Gastrocnemius medialis (tissue), 4 donors: ENCODE data around the gene BCAN. TPM values are rescaled to one million over a fixed set of nuclear protein-coding genes. Genes with fewer than 3 reads are reported as not detected.

Experiments used
- ATAC-seq, 2 donors: fragments of 150-250 bp; one replicate each; pipeline ENCODE4 v1.9.1; 2016
- DNase-seq, 2 donors: peaks; one replicate each; pipeline ENCODE4 v3.0.0-alpha.2; 2019
- H3K27ac ChIP-seq, 4 donors: fragments of 200-600 bp; sonication (generic); 1 replicate in 1 of 4; 2 replicates in 3 of 4; pipeline ENCODE4 v1.5.1; 2016 to 2018; ENCODE audit warnings: mild to moderate bottlenecking in 2 of 4, moderate library complexity in 1 of 4
- H3K27me3 ChIP-seq, 3 donors: fragments of 200-600 bp; sonication (generic) in 2 of 3; 1 replicate in 1 of 3; 2 replicates in 2 of 3; pipeline versions ENCODE4 v1.5.1 to v1.6.0; 2016 to 2019; ENCODE audit warnings: mild to moderate bottlenecking in 1 of 3, moderate library complexity in 1 of 3
- H3K36me3 ChIP-seq, 2 donors: fragments of 200-600 bp; sonication (generic) in 1 of 2; one replicate each; pipeline ENCODE4 v1.5.1; 2017 to 2018
- H3K4me1 ChIP-seq, 2 donors: fragments of 200-600 bp; sonication (generic) in 1 of 2; one replicate each; pipeline ENCODE4 v1.5.1; 2016 to 2017; ENCODE audit warnings: mild to moderate bottlenecking in 2 of 2
- H3K4me3 ChIP-seq, 4 donors: fragments of 200-600 bp; sonication (generic) in 3 of 4; 1 replicate in 1 of 4; 2 replicates in 3 of 4; pipeline ENCODE4 v1.5.1; 2016 to 2019; ENCODE audit warnings: mild to moderate bottlenecking in 2 of 4
- H3K9me3 ChIP-seq, 3 donors: fragments of 200-600 bp; sonication (generic) in 2 of 3; 1 replicate in 1 of 3; 2 replicates in 2 of 3; pipeline ENCODE4 v1.5.1; 2016 to 2019
- POLR2A ChIP-seq, 2 donors: fragments of 450-650 bp; IDR thresholded peaks; one replicate each; pipeline ENCODE4 v1.6.1; 2017; ENCODE audit warnings: antibody characterized with exemption in 2 of 2, mild to moderate bottlenecking in 2 of 2, moderate library complexity in 2 of 2
- in situ Hi-C, 4 donors: fragments of 200-750 bp; cut with MboI; loops; one replicate each; pipeline versions ENCODE4 v1.15.0 to v1.8.0; 2017; ENCODE audit warnings: low sequenced_read_pairs in 4 of 4
- intact Hi-C: fragments of 100-400 bp; cut with DNase I; formaldehyde crosslinking; loops from one replicate; pipeline ENCODE4 v1.15.1; 2023; ENCODE audit warnings: low total_unique reads
- total RNA-seq, 4 donors: library from RNA; depleted of rRNA; stranded (reverse); fragments of >200 nt; gene quantifications; one replicate each; pipeline versions ENCODE4 v1.1.0 to v1.2.3, GENCODE V29; 2016
- TF ChIP-seq, protein P1 (sequence below), 5 experiments: fragments of 450-650 bp in 3 of 5; fragments of 200-600 bp in 2 of 5; sonication (generic) in 2 of 5; IDR thresholded peaks in 4 of 5; conservative IDR thresholded peaks in 1 of 5; 1 replicate in 4 of 5; 2 replicates in 1 of 5; pipeline ENCODE4 v1.5.1; 2016 to 2019; ENCODE audit warnings: antibody characterized with exemption in 5 of 5, mild to moderate bottlenecking in 3 of 5, moderate library complexity in 3 of 5

The BCAN gene
- total RNA-seq, 4 donors from 2014 or later = 0.26 to 0.29 TPM; not detected in 2

DNA sequence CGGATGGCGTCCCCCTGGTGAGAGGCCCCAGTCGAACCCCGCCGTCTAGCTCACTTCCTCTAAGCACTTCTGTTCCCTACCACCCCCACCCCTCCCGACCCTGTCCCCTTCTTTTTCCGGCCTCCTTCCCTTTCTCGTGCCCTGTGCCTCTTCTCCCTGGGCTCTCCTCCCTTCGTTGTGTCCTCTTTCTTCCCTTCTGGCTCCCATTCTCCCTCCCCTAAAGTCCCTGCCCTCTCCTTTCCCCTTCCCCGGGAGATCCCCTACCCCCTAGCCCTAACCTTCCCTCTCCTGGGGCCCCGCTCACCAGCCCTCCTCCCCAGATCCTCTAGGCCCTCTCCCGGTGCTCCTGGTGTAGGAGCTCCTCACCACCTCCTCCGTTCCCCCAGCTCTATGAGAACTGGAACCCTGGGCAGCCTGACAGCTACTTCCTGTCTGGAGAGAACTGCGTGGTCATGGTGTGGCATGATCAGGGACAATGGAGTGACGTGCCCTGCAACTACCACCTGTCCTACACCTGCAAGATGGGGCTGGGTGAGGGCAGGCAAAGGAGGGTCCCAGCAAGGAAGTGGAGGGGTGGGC is 15.9 kb downstream of the BCAN start:
- no peaks in the 10 kb centered on the region for H3K36me3 ChIP-seq
- peaks cover 14 to 17% (median 14%) of the 10 kb centered on the region in 3 donors for H3K27me3 ChIP-seq
- DNase-seq = no peak
- peak overlapping the region in 2 of 4 donors; percentile 30 to 40 for H3K4me3 ChIP-seq
- intact Hi-C loops (loop anchor here (1.0 to 5.0 kb wide), 2 partner anchors 32 to 76 kb away; no protein-coding TSS in a partner anchor), in situ Hi-C loops (no loop called here)
- H3K27ac ChIP-seq = no peak overlapping the region
- no peak for TF ChIP-seq POLR2A (IDR thresholded peaks at IDR 0.05)
- TF ChIP-seq, protein P1, sequence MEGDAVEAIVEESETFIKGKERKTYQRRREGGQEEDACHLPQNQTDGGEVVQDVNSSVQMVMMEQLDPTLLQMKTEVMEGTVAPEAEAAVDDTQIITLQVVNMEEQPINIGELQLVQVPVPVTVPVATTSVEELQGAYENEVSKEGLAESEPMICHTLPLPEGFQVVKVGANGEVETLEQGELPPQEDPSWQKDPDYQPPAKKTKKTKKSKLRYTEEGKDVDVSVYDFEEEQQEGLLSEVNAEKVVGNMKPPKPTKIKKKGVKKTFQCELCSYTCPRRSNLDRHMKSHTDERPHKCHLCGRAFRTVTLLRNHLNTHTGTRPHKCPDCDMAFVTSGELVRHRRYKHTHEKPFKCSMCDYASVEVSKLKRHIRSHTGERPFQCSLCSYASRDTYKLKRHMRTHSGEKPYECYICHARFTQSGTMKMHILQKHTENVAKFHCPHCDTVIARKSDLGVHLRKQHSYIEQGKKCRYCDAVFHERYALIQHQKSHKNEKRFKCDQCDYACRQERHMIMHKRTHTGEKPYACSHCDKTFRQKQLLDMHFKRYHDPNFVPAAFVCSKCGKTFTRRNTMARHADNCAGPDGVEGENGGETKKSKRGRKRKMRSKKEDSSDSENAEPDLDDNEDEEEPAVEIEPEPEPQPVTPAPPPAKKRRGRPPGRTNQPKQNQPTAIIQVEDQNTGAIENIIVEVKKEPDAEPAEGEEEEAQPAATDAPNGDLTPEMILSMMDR (IDR thresholded peaks at IDR 0.05 in 4 of 5, conservative IDR thresholded peaks at IDR 0.05 in 1 of 5) = peak in 1 of 5 experiments; percentile 10
- ATAC-seq = no peak
- no peaks in the 10 kb centered on the region for H3K9me3 ChIP-seq
- H3K4me1 ChIP-seq = peaks cover 48 to 49% of the 10 kb centered on the region in 2 donors

DNA sequence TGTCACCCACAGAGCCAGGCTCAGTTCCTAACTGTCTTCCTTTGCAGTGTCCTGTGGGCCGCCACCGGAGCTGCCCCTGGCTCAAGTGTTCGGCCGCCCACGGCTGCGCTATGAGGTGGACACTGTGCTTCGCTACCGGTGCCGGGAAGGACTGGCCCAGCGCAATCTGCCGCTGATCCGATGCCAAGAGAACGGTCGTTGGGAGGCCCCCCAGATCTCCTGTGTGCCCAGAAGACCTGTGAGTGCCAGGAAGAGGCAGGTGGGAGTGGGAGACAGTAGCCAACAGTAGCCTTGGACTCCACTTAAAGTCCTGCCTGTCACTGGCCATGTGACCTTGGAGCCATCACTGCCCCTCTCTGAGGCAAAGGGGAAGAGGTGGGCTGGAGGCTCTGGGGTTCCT is 16.6 kb downstream of the BCAN start:
- TF ChIP-seq, protein P1 (IDR thresholded peaks at IDR 0.05 in 4 of 5, conservative IDR thresholded peaks at IDR 0.05 in 1 of 5) = no peak
- TF ChIP-seq POLR2A (IDR thresholded peaks at IDR 0.05) = no peak
- Histone ChIP-seq H3K4me1 (peaks cover 55% of the 10 kb centered on the region in 2 donors), H3K27ac (no peak overlapping the region), H3K9me3 (no peaks in the 10 kb centered on the region), H3K36me3 (no peaks in the 10 kb centered on the region), H3K4me3 (no peak overlapping the region), H3K27me3 (peaks cover 14 to 17% (median 14%) of the 10 kb centered on the region in 3 donors)
- intact Hi-C loops (loop anchor here (5.0 kb wide), 1 partner anchor 76 kb away; no protein-coding TSS in a partner anchor), in situ Hi-C loops (no loop called here)
- DNase-seq (no peak), ATAC-seq (no peak)

DNA sequence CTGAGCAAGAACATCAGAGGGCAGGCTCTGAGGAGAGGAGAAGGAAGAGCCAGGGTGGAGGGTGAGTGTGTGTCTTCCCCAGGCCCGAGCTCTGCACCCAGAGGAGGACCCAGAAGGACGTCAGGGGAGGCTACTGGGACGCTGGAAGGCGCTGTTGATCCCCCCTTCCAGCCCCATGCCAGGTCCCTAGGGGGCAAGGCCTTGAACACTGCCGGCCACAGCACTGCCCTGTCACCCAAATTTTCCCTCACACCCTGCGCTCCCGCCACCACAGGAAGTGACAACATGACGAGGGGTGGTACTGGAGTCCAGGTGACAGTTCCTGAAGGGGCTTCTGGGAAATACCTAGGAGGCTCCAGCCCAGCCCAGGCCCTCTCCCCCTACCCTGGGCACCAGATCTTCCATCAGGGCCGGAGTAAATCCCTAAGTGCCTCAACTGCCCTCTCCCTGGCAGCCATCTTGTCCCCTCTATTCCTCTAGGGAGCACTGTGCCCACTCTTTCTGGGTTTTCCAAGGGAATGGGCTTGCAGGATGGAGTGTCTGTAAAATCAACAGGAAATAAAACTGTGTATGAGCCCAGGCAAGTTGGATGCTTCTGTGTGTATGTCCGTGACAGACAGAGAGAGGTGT is 17.1 kb downstream of the BCAN start:
- TF ChIP-seq, protein P1 (IDR thresholded peaks at IDR 0.05 in 4 of 5, conservative IDR thresholded peaks at IDR 0.05 in 1 of 5) = no peak
- TF ChIP-seq POLR2A (IDR thresholded peaks at IDR 0.05) = no peak
- peaks cover 12 to 14% (median 14%) of the 10 kb centered on the region in 3 donors for H3K27me3 ChIP-seq
- in situ Hi-C loops = no loop called here
- DNase-seq (no peak), ATAC-seq (no peak)
- peak overlapping the region in 2 of 4 donors; percentile 91 to 96 for H3K27ac ChIP-seq
- peaks cover 61% of the 10 kb centered on the region in 2 donors for H3K4me1 ChIP-seq
- no peak overlapping the region for H3K4me3 ChIP-seq
- intact Hi-C loops = loop anchor here (5.0 kb wide), 1 partner anchor 77 kb away; no protein-coding TSS in a partner anchor
- no peaks in the 10 kb centered on the region for H3K36me3 ChIP-seq
- no peaks in the 10 kb centered on the region for H3K9me3 ChIP-seq

DNA sequence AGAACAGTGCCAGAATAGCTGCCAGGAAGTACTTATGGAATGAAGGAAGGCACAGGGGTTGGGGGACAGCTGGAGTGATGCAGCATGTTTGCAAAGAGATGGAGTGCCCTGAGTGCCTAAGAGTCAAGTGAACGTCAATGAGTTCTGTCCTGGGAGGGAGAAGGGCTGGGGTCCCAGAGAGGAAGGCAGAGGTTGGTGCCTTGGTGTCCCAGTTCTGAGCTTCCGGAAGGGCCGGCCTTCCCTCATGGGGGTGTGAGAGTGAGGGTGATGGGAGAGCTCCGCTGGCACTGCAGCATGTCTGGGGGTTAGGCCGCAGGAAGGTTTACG is 17.7 kb downstream of the BCAN start:
- no peak for ATAC-seq

More for the DNA sequence above, 17.7 kb downstream of the BCAN start:
- in situ Hi-C loops = no loop called here
- no peaks in the 10 kb centered on the region for H3K9me3 ChIP-seq
- H3K27me3 ChIP-seq = peaks cover 8 to 14% (median 14%) of the 10 kb centered on the region in 3 donors
- H3K4me1 ChIP-seq = peaks cover 66 to 67% of the 10 kb centered on the region in 2 donors
- H3K4me3 ChIP-seq = no peak overlapping the region
- H3K36me3 ChIP-seq = no peaks in the 10 kb centered on the region
- no peak for DNase-seq
- intact Hi-C loops = loop anchor here (5.0 kb wide), 1 partner anchor 77 kb away; no protein-coding TSS in a partner anchor
- H3K27ac ChIP-seq = peak overlapping the region; percentile 91 to 97 (median 94)
- TF ChIP-seq, protein P1 (IDR thresholded peaks at IDR 0.05 in 4 of 5, conservative IDR thresholded peaks at IDR 0.05 in 1 of 5) = no peak
- TF ChIP-seq POLR2A (IDR thresholded peaks at IDR 0.05) = no peak
